GM18505 (cell line): ENCODE data around the gene SLC6A7.

Experiments used
- ATAC-seq: cut with Tn5 transposase; IDR thresholded peaks from one replicate; pipeline ENCODE4 v1.9.1; 2021; ENCODE audit not compliant: unreplicated experiment
- POLR2A ChIP-seq: IDR thresholded peaks from 4 replicates; pipeline ENCODE4 v1.6.1; 2011; ENCODE audit warnings: borderline replicate concordance; ENCODE audit not compliant: insufficient read depth, insufficient read length; ENCODE audit errors: extremely low read depth

Gene SLC6A7

GRCh38 chr5:150215979-150216944 is 26.4 kb downstream of the SLC6A7 start:
- no peak for ATAC-seq
- no peak for TF ChIP-seq POLR2A

GRCh38 chr5:150217038-150217437 is 27.2 kb downstream of the SLC6A7 start:
- no peak for ATAC-seq
- no peak for TF ChIP-seq POLR2A

GRCh38 chr5:150217873-150218692 is 28.2 kb downstream of the SLC6A7 start:
- peak; percentile 81 for ATAC-seq
- no peak for TF ChIP-seq POLR2A

GRCh38 chr5:150218693-150219035 is 28.8 kb downstream of the SLC6A7 start:
- TF ChIP-seq POLR2A, result no peak
- ATAC-seq, result no peak

GRCh38 chr5:150219142-150219541 is 29.3 kb downstream of the SLC6A7 start:
- ATAC-seq, result no peak
- no peak for TF ChIP-seq POLR2A

GRCh38 chr5:150219861-150220260 is 30.0 kb downstream of the SLC6A7 start:
- no peak for TF ChIP-seq POLR2A
- ATAC-seq, result no peak

GRCh38 chr5:150221471-150221870 is 31.6 kb downstream of the SLC6A7 start:
- ATAC-seq, result no peak
- no peak for TF ChIP-seq POLR2A

GRCh38 chr5:150222906-150223305 is 33.0 kb downstream of the SLC6A7 start:
- TF ChIP-seq POLR2A, result no peak
- no peak for ATAC-seq

GRCh38 chr5:150223474-150223873 is 33.6 kb downstream of the SLC6A7 start:
- TF ChIP-seq POLR2A, result no peak
- no peak for ATAC-seq

GRCh38 chr5:150224483-150225027 is 34.7 kb downstream of the SLC6A7 start:
- ATAC-seq, result no peak
- no peak for TF ChIP-seq POLR2A

- no peak for ATAC-seq
- no peak for TF ChIP-seq POLR2A
Observed at GRCh38 chr5:150227036-150227435, 37.2 kb downstream of the SLC6A7 start.

GRCh38 chr5:150227606-150228273 is 37.9 kb downstream of the SLC6A7 start:
- ATAC-seq, result no peak
- no peak for TF ChIP-seq POLR2A

- ATAC-seq, result no peak
- no peak for TF ChIP-seq POLR2A
Observed at GRCh38 chr5:150229571-150229970, 39.7 kb downstream of the SLC6A7 start.
